Forelimb muscle (tissue), 1 donor: ENCODE data around the gene KRTAP10-7. TPM values are rescaled to one million over a fixed set of nuclear protein-coding genes. Genes with fewer than 3 reads are reported as not detected.
"Not testable (repeated sequence)": the region's sequence is repeated elsewhere in the genome, so short reads cannot be mapped to it uniquely, and the experiment has no call there.

Experiments
- DNase-seq: peaks from one replicate; pipeline ENCODE4 v3.0.0-alpha.2; 2013; ENCODE audit warnings: low read depth
- polyA plus RNA-seq: library from polyadenylated mRNA; unstranded; fragments of 120-200 nt; gene quantifications from one replicate; pipeline ENCODE4 v1.2.1, GENCODE V29; 2013; ENCODE audit not compliant: insufficient read length

The KRTAP10-7 gene
- polyA plus RNA-seq, 1 donor, result not detected

- DNase-seq, result no peak
Observed at GRCh38 chr21:44571844-44572782, 28.3 kb upstream of the KRTAP10-7 start.

GRCh38 chr21:44572959-44573583, 27.3 kb upstream of the KRTAP10-7 start:
- DNase-seq, result no peak

GRCh38 chr21:44573630-44574456, 26.6 kb upstream of the KRTAP10-7 start, which contains the start of gene KRTAP10-4:
KRTAP10-4 (plus strand) TSS chr21:44573729; CDS start chr21:44573759, 30 bp downstream.
- not testable (repeated sequence) for DNase-seq

GRCh38 chr21:44574457-44575306, 25.7 kb upstream of the KRTAP10-7 start:
- DNase-seq, result no peak

GRCh38 chr21:44575307-44576024, 24.9 kb upstream of the KRTAP10-7 start:
- DNase-seq, result no peak

GRCh38 chr21:44576025-44576420, 24.4 kb upstream of the KRTAP10-7 start:
- no peak for DNase-seq

- DNase-seq, result no peak
Observed at GRCh38 chr21:44578371-44579055, 21.9 kb upstream of the KRTAP10-7 start.

- DNase-seq, result no peak
Observed at GRCh38 chr21:44579056-44579832, 21.2 kb upstream of the KRTAP10-7 start.

GRCh38 chr21:44579833-44580144, 20.6 kb upstream of the KRTAP10-7 start:
- DNase-seq, result no peak

GRCh38 chr21:44580231-44580821, 20.1 kb upstream of the KRTAP10-7 start, which contains the start of gene KRTAP10-5:
KRTAP10-5 (minus strand) TSS chr21:44580604; CDS start chr21:44580578, 26 bp downstream.
- DNase-seq, result not testable (repeated sequence)

GRCh38 chr21:44581158-44581557, 19.2 kb upstream of the KRTAP10-7 start:
- no peak for DNase-seq

- no peak for DNase-seq
Observed at GRCh38 chr21:44582055-44582454, 18.3 kb upstream of the KRTAP10-7 start.

- no peak for DNase-seq
Observed at GRCh38 chr21:44583089-44583799, 17.2 kb upstream of the KRTAP10-7 start.

GRCh38 chr21:44583800-44584147, 16.6 kb upstream of the KRTAP10-7 start:
- no peak for DNase-seq

- no peak for DNase-seq
Observed at GRCh38 chr21:44585892-44586291, 14.5 kb upstream of the KRTAP10-7 start.

- no peak for DNase-seq
Observed at GRCh38 chr21:44589094-44589493, 11.3 kb upstream of the KRTAP10-7 start.

GRCh38 chr21:44589586-44590305, 10.7 kb upstream of the KRTAP10-7 start:
- DNase-seq, result no peak
